GM10266 (cell line): ENCODE measurements around the gene TVP23C.

Source experiments
- DNase-seq: peaks from one replicate; pipeline ENCODE4 v3.0.0; 2012; ENCODE audit errors: extremely low spot score
- CTCF ChIP-seq: IDR thresholded peaks from 2 replicates; pipeline ENCODE4 v1.5.1; 2012; ENCODE audit warnings: mild to moderate bottlenecking, low read depth; ENCODE audit not compliant: control insufficient read depth, insufficient read depth; ENCODE audit errors: missing control alignments

The TVP23C gene

GRCh38 chr17:15470536-15470935 is 92.7 kb downstream of the TVP23C start:
- TF ChIP-seq CTCF = no peak
- no peak for DNase-seq

- no peak for TF ChIP-seq CTCF
- no peak for DNase-seq
Observed at GRCh38 chr17:15469260-15469659, 94.0 kb downstream of the TVP23C start.

- no peak for DNase-seq
- no peak for TF ChIP-seq CTCF
Observed at GRCh38 chr17:15468126-15468525, 95.2 kb downstream of the TVP23C start.

- no peak for DNase-seq
- TF ChIP-seq CTCF = no peak
Observed at GRCh38 chr17:15467592-15467991, 95.7 kb downstream of the TVP23C start, which contains the start of gene CDRT4. Gene CDRT4 (minus strand): TSS chr17:15467621. CDS start chr17:15440238, 27,383 bp downstream.

GRCh38 chr17:15466131-15466530 is 97.2 kb downstream of the TVP23C start:
- DNase-seq = no peak
- TF ChIP-seq CTCF = no peak

GRCh38 chr17:15465045-15465701 is 98.1 kb downstream of the TVP23C start:
- no peak for TF ChIP-seq CTCF
- no peak for DNase-seq

- DNase-seq = no peak
- TF ChIP-seq CTCF = no peak
Observed at GRCh38 chr17:15464231-15464985, 98.9 kb downstream of the TVP23C start.
